ENCODE results near the gene KLK10. TPM values are rescaled to one million over a fixed set of nuclear protein-coding genes. Genes with fewer than 3 reads are reported as not detected.
A peak's percentile ranks its signal among the peaks of the same experiment; 100 is the strongest.

KLK10 gene
- total and polyA plus RNA-seq, 10 of the 15 experiments (the other 5 are each of a cell fraction or from before 2014, with no cell fraction given) = not detected

GRCh38 chr19:51030631-51031030 is 11.1 kb upstream of the KLK10 start:
- no peaks in the 10 kb centered on the region for H3K9me3 ChIP-seq (replicated peaks; ENCODE audit: control insufficient read depth, insufficient read depth, low read length)
- BruUV-seq (replicated peaks) = no TSS peak
- ChIA-PET SMC1A (ENCODE audit: uncharacterized antibody, unreplicated experiment) (no interaction called here), CTCF (no interaction called here), POLR2A (no interaction called here), RAD21 (ENCODE audit: unreplicated experiment) (no interaction called here)
- TF ChIP-seq SMAD1 (IDR thresholded peaks at IDR 0.05; ENCODE audit: low read depth, partially characterized antibody) = no peak
- TF ChIP-seq PBX3 (IDR thresholded peaks at IDR 0.05; ENCODE audit: insufficient replicate concordance, low read depth, low read length) = no peak
- no peak for TF ChIP-seq ZNF207 (IDR thresholded peaks at IDR 0.05; ENCODE audit: borderline replicate concordance)
- no peak for TF ChIP-seq BRCA1 (IDR thresholded peaks at IDR 0.05; ENCODE audit: low read depth, low read length)
- no peak for TF ChIP-seq CBX5 (IDR thresholded peaks at IDR 0.05; ENCODE audit: low read depth)
- TF ChIP-seq SMC3 (IDR thresholded peaks at IDR 0.05; ENCODE audit: borderline replicate concordance, low read length) = no peak
- in situ Hi-C loops (cut with MboI) (no loop called here), intact Hi-C loops (cut with micrococcal nuclease; ENCODE audit: unreplicated experiment) (no loop called here)
- no peaks in the 10 kb centered on the region for H3K79me2 ChIP-seq (ENCODE audit: control insufficient read depth, insufficient read depth, low read length)
- no peaks in the 10 kb centered on the region for H3K4me1 ChIP-seq (ENCODE audit: control insufficient read depth, insufficient read depth, low read length)
- DNase-seq (ENCODE audit: low read depth, low spot score) = no peak
- no peak for FAIRE-seq
- no peak overlapping the region for H3K4me3 ChIP-seq
- no peak overlapping the region for H2AFZ ChIP-seq (ENCODE audit: control insufficient read depth, low read depth, low read length)
- 33% methylated on average over 13 of the region's 13 CpGs for WGBS (ENCODE audit: insufficient coverage, insufficient replicate concordance, low lambda C conversion rate, missing lambda C conversion rate)
- H4K20me1 ChIP-seq (ENCODE audit: control insufficient read depth, insufficient read depth) = no peaks in the 10 kb centered on the region
- H3K27me3 ChIP-seq (replicated peaks in 1 of 2; ENCODE audit: control insufficient read depth in 2 of 2, insufficient read depth in 2 of 2, low read length in 1 of 2) = no peaks in the 10 kb centered on the region; a peak in 1 of 4 replicates
- H3K9ac ChIP-seq (ENCODE audit: control insufficient read depth, insufficient read depth, low read length) = no peak overlapping the region
- no peak for ATAC-seq
- H3K36me3 ChIP-seq (ENCODE audit: control insufficient read depth in 2 of 2, insufficient read depth in 2 of 2, low read length in 1 of 2) = no peaks in the 10 kb centered on the region
- no peak overlapping the region for H3K4me2 ChIP-seq (ENCODE audit: control insufficient read depth, insufficient read depth)
- no peak overlapping the region for H3K27ac ChIP-seq (ENCODE audit: control insufficient read depth, insufficient read depth)

GRCh38 chr19:51029718-51030117 is 10.2 kb upstream of the KLK10 start:
- no peaks in the 10 kb centered on the region for H3K79me2 ChIP-seq (ENCODE audit: control insufficient read depth, insufficient read depth, low read length)
- H3K36me3 ChIP-seq (ENCODE audit: control insufficient read depth in 2 of 2, insufficient read depth in 2 of 2, low read length in 1 of 2) = no peaks in the 10 kb centered on the region
- DNase-seq (ENCODE audit: low read depth, low spot score) (no peak), FAIRE-seq (no peak), ATAC-seq (no peak)
- no peaks in the 10 kb centered on the region for H3K9me3 ChIP-seq (replicated peaks; ENCODE audit: control insufficient read depth, insufficient read depth, low read length)
- no peak overlapping the region for H3K27ac ChIP-seq (ENCODE audit: control insufficient read depth, insufficient read depth)
- intact Hi-C loops (cut with micrococcal nuclease; ENCODE audit: unreplicated experiment) (no loop called here), in situ Hi-C loops (cut with MboI) (no loop called here)
- BruUV-seq (replicated peaks) = no TSS peak
- SMC1A ChIA-PET (ENCODE audit: uncharacterized antibody, unreplicated experiment) = no interaction called here
- 45% methylated on average over 2 of the region's 2 CpGs for WGBS (ENCODE audit: insufficient coverage, insufficient replicate concordance, low lambda C conversion rate, missing lambda C conversion rate)
- TF ChIP-seq MEF2A (IDR thresholded peaks at IDR 0.05; ENCODE audit: insufficient read depth, low read depth, low read length) = no peak
- TF ChIP-seq NFYB (IDR thresholded peaks at IDR 0.05; ENCODE audit: insufficient read depth, low read depth, low read length) = peak; percentile 66; the same call in 1 of the 2 replicates
- no peak for TF ChIP-seq IRF3 (IDR thresholded peaks at IDR 0.05)
- no peak for TF ChIP-seq KAT2A (conservative IDR thresholded peaks at IDR 0.05; ENCODE audit: control insufficient read depth, low read depth, low read length)
- no peaks in the 10 kb centered on the region for H4K20me1 ChIP-seq (ENCODE audit: control insufficient read depth, insufficient read depth)
- RAD21 ChIA-PET (ENCODE audit: unreplicated experiment) = no interaction called here
- POLR2A ChIA-PET = no interaction called here
- no peak overlapping the region for H3K4me2 ChIP-seq (ENCODE audit: control insufficient read depth, insufficient read depth)
- H3K4me3 ChIP-seq = no peak overlapping the region
- H2AFZ ChIP-seq (ENCODE audit: control insufficient read depth, low read depth, low read length) = no peak overlapping the region
- no peaks in the 10 kb centered on the region for H3K27me3 ChIP-seq (replicated peaks in 1 of 2; ENCODE audit: control insufficient read depth in 2 of 2, insufficient read depth in 2 of 2, low read length in 1 of 2)
- no peaks in the 10 kb centered on the region for H3K4me1 ChIP-seq (ENCODE audit: control insufficient read depth, insufficient read depth, low read length)
- CTCF ChIA-PET = no interaction called here
- no peak overlapping the region for H3K9ac ChIP-seq (ENCODE audit: control insufficient read depth, insufficient read depth, low read length)

All from GM12878 (cell line).